NOMO-1 (cell line): Measurements from ENCODE around the gene PLAAT1.

Source experiments
- DNase-seq, 2 experiments: peaks; one replicate each; lab custom pipeline; 2025; ENCODE audit not compliant: unreplicated experiment in 2 of 2; lab: John Stamatoyannopoulos, UW

PLAAT1 gene

GRCh38 chr3:193250492-193250891 lies 9.5 kb downstream of the PLAAT1 start:
- DNase-seq = no peak

GRCh38 chr3:193253986-193254660 lies 13.1 kb downstream of the PLAAT1 start:
- DNase-seq = no peak

GRCh38 chr3:193261970-193262369 lies 20.9 kb downstream of the PLAAT1 start:
- no peak for DNase-seq

- no peak for DNase-seq
These were observed 21.7 kb downstream of the PLAAT1 start for GRCh38 chr3:193262707-193263106.

GRCh38 chr3:193269343-193270028 lies 28.5 kb downstream of the PLAAT1 start:
- no peak for DNase-seq

- DNase-seq = no peak
These were observed 29.4 kb downstream of the PLAAT1 start for GRCh38 chr3:193270451-193270850.

GRCh38 chr3:193271101-193271840 lies 30.2 kb downstream of the PLAAT1 start:
- no peak for DNase-seq

GRCh38 chr3:193292386-193292785 lies 51.4 kb downstream of the PLAAT1 start:
- DNase-seq = no peak

- DNase-seq = no peak
These were observed 55.0 kb downstream of the PLAAT1 start for GRCh38 chr3:193295985-193296384.

- no peak for DNase-seq
These were observed 56.4 kb downstream of the PLAAT1 start for GRCh38 chr3:193297421-193297820.

GRCh38 chr3:193301433-193301832 lies 60.4 kb downstream of the PLAAT1 start:
- no peak for DNase-seq

GRCh38 chr3:193305356-193305755 lies 64.3 kb downstream of the PLAAT1 start:
- DNase-seq = no peak

- peak; percentile 28 to 69 for DNase-seq
These were observed 70.1 kb downstream of the PLAAT1 start for GRCh38 chr3:193310914-193311723.

- no peak for DNase-seq
These were observed 72.3 kb downstream of the PLAAT1 start for GRCh38 chr3:193313061-193313958.

GRCh38 chr3:193314161-193314560 lies 73.1 kb downstream of the PLAAT1 start:
- no peak for DNase-seq

GRCh38 chr3:193317682-193318300 lies 76.8 kb downstream of the PLAAT1 start:
- no peak for DNase-seq
